HG02588 (cell line): ENCODE measurements around the gene IGSF8.

Source experiments
- ATAC-seq: cut with Tn5 transposase; IDR thresholded peaks from one replicate; pipeline ENCODE4 v1.9.1; 2021; ENCODE audit warnings: mild to moderate bottlenecking, moderate library complexity; ENCODE audit not compliant: unreplicated experiment

The IGSF8 gene

GRCh38 chr1:160090760-160091159, 7.7 kb downstream of the IGSF8 start:
- no peak for ATAC-seq

- no peak for ATAC-seq
These were observed 8.5 kb downstream of the IGSF8 start for GRCh38 chr1:160089883-160090282.

- ATAC-seq, result no peak
These were observed 11.2 kb downstream of the IGSF8 start for GRCh38 chr1:160087118-160087662.

- no peak for ATAC-seq
These were observed 11.9 kb downstream of the IGSF8 start for GRCh38 chr1:160086456-160086892.

GRCh38 chr1:160085686-160086455, 12.5 kb downstream of the IGSF8 start:
- ATAC-seq, result no peak

- no peak for ATAC-seq
These were observed 13.6 kb downstream of the IGSF8 start for GRCh38 chr1:160084771-160085321.

- ATAC-seq, result peak; percentile 55
These were observed 14.2 kb downstream of the IGSF8 start for GRCh38 chr1:160083968-160084770.

GRCh38 chr1:160082926-160083325, 15.5 kb downstream of the IGSF8 start:
- no peak for ATAC-seq

GRCh38 chr1:160082487-160082886, 15.9 kb downstream of the IGSF8 start:
- ATAC-seq, result no peak

GRCh38 chr1:160081261-160081936, 17.0 kb downstream of the IGSF8 start, which contains the start of gene KCNJ9:
TSS of gene KCNJ9 (plus strand) at chr1:160081538. CDS start at chr1:160084031, 2,493 bp downstream.
- ATAC-seq, result no peak

- no peak for ATAC-seq
These were observed 17.9 kb downstream of the IGSF8 start for GRCh38 chr1:160080381-160081100.

GRCh38 chr1:160079448-160079847, 19.0 kb downstream of the IGSF8 start:
- no peak for ATAC-seq

- peak; percentile 72 for ATAC-seq
These were observed 19.8 kb downstream of the IGSF8 start for GRCh38 chr1:160078512-160079195.

GRCh38 chr1:160077486-160077885, 20.9 kb downstream of the IGSF8 start:
- no peak for ATAC-seq

- ATAC-seq, result no peak
These were observed 22.1 kb downstream of the IGSF8 start for GRCh38 chr1:160076295-160076694.

GRCh38 chr1:160075836-160076235, 22.6 kb downstream of the IGSF8 start:
- no peak for ATAC-seq

GRCh38 chr1:160074865-160075264, 23.6 kb downstream of the IGSF8 start:
- no peak for ATAC-seq

- ATAC-seq, result no peak
These were observed 27.1 kb downstream of the IGSF8 start for GRCh38 chr1:160071289-160071688.
